Forelimb muscle (tissue), 1 donor: ENCODE data around the gene MRPL40. TPM values are rescaled to one million over a fixed set of nuclear protein-coding genes. Genes with fewer than 3 reads are reported as not detected.

Experiments used
- DNase-seq: peaks from one replicate; pipeline ENCODE4 v3.0.0-alpha.2; 2013; ENCODE audit warnings: low read depth
- polyA plus RNA-seq: library from polyadenylated mRNA; unstranded; fragments of 120-200 nt; gene quantifications from one replicate; pipeline ENCODE4 v1.2.1, GENCODE V29; 2013; ENCODE audit not compliant: insufficient read length

The MRPL40 gene
- polyA plus RNA-seq, 1 donor: 29.0 TPM

GRCh38 chr22:19461506-19461905 is 29.2 kb downstream of the MRPL40 start:
- no peak for DNase-seq

GRCh38 chr22:19463008-19463407 is 30.7 kb downstream of the MRPL40 start:
- DNase-seq: no peak

- DNase-seq: no peak
These were observed 31.4 kb downstream of the MRPL40 start for GRCh38 chr22:19463491-19464469.

- DNase-seq: no peak
These were observed 32.2 kb downstream of the MRPL40 start for GRCh38 chr22:19464546-19464945.

GRCh38 chr22:19464975-19465374 is 32.6 kb downstream of the MRPL40 start:
- DNase-seq: no peak

- DNase-seq: no peak
These were observed 33.9 kb downstream of the MRPL40 start for GRCh38 chr22:19466126-19466716.

- no peak for DNase-seq
These were observed 34.8 kb downstream of the MRPL40 start for GRCh38 chr22:19466848-19467752.

GRCh38 chr22:19467912-19468311 is 35.6 kb downstream of the MRPL40 start:
- no peak for DNase-seq

- DNase-seq: no peak
These were observed 37.1 kb downstream of the MRPL40 start for GRCh38 chr22:19469421-19469820.

GRCh38 chr22:19470010-19470409 is 37.7 kb downstream of the MRPL40 start:
- DNase-seq: no peak

GRCh38 chr22:19471572-19471971 is 39.2 kb downstream of the MRPL40 start:
- DNase-seq: no peak

GRCh38 chr22:19472233-19472632 is 39.9 kb downstream of the MRPL40 start:
- DNase-seq: no peak

GRCh38 chr22:19473578-19473977 is 41.2 kb downstream of the MRPL40 start:
- no peak for DNase-seq

- no peak for DNase-seq
These were observed 43.7 kb downstream of the MRPL40 start for GRCh38 chr22:19476023-19476422.

- DNase-seq: no peak
These were observed 45.1 kb downstream of the MRPL40 start for GRCh38 chr22:19477321-19478044.

- no peak for DNase-seq
These were observed 45.9 kb downstream of the MRPL40 start for GRCh38 chr22:19478045-19478900.

- DNase-seq: no peak
These were observed 46.6 kb downstream of the MRPL40 start, which contains the start of gene UFD1 for GRCh38 chr22:19478901-19479354. UFD1 (minus strand) TSS chr22:19479193; CDS start chr22:19479085, 108 bp downstream.

- peak; percentile 97 for DNase-seq
These were observed 47.2 kb downstream of the MRPL40 start, which contains the start of gene CDC45 for GRCh38 chr22:19479355-19480172. CDC45 (plus strand) TSS chr22:19479920; CDS start chr22:19479969, 49 bp downstream.

- no peak for DNase-seq
These were observed 47.8 kb downstream of the MRPL40 start for GRCh38 chr22:19480173-19480568.
